Neural cell (in vitro differentiated cells): ENCODE results near the gene SQSTM1. TPM values are rescaled to one million over a fixed set of nuclear protein-coding genes. Genes with fewer than 3 reads are reported as not detected.

ENCODE experiments used
- H2AFZ ChIP-seq: fragments of 200-600, 300-800 bp; sonication (generic), shearing (Covaris generic); 2 replicates; pipeline ENCODE4 v1.6.0; 2014; ENCODE audit warnings: low read depth, mild to moderate bottlenecking, antibody characterized with exemption, low read length, moderate library complexity
- H3F3A ChIP-seq: fragments of 200-600 bp; shearing (Covaris generic); 2 replicates; pipeline ENCODE4 v1.6.1; 2016; ENCODE audit warnings: mild to moderate bottlenecking, moderate library complexity, mixed read lengths, antibody characterized with exemption, low read length; ENCODE audit not compliant: insufficient read depth, poor library complexity, severe bottlenecking
- H3K27ac ChIP-seq: fragments of 200-600, 300-800 bp; sonication (generic), shearing (Covaris generic); 2 replicates; pipeline ENCODE4 v1.5.1; 2014; ENCODE audit warnings: mild to moderate bottlenecking, low read length, moderate library complexity
- H3K27me3 ChIP-seq: fragments of 300-800, 200-600 bp; sonication (generic), shearing (Covaris generic); 2 replicates; pipeline ENCODE4 v1.6.0; 2014; ENCODE audit warnings: mild to moderate bottlenecking, low read depth, low read length, moderate library complexity; ENCODE audit not compliant: insufficient read depth
- H3K36me3 ChIP-seq: fragments of 300-800, 200-600 bp; sonication (generic), shearing (Covaris generic); 2 replicates; pipeline ENCODE4 v1.5.1; 2014; ENCODE audit warnings: mild to moderate bottlenecking, antibody characterized with exemption, low read length, moderate library complexity; ENCODE audit not compliant: insufficient read depth
- H3K4me2 ChIP-seq: fragments of 300-800, 200-600 bp; sonication (generic), shearing (Covaris generic); 2 replicates; pipeline ENCODE4 v1.6.0; 2014; ENCODE audit warnings: mild to moderate bottlenecking, low read length
- H3K4me3 ChIP-seq: fragments of 300-800, 200-600 bp; sonication (generic), shearing (Covaris generic); 2 replicates; pipeline ENCODE4 v1.5.1; 2014; ENCODE audit warnings: mild to moderate bottlenecking, low read length, moderate library complexity
- H3K79me2 ChIP-seq: fragments of 200-600 bp; shearing (Covaris generic); replicated peaks from 2 replicates; pipeline ENCODE4 v1.6.0; 2014; ENCODE audit warnings: mild to moderate bottlenecking, low read length, moderate library complexity; ENCODE audit not compliant: insufficient read depth
- H3K9ac ChIP-seq: fragments of 300-800, 200-600 bp; sonication (generic), shearing (Covaris generic); 2 replicates; pipeline ENCODE4 v1.6.1; 2016; ENCODE audit warnings: mild to moderate bottlenecking, low read length, mixed read lengths
- H3K9me2 ChIP-seq: fragments of 200-600 bp; shearing (Covaris generic); 2 replicates; pipeline ENCODE4 v1.6.1; 2016; ENCODE audit warnings: mild to moderate bottlenecking, low read length, mixed read lengths; ENCODE audit not compliant: insufficient read depth
- H3K9me3 ChIP-seq: fragments of 200-600, 300-800 bp; sonication (generic), shearing (Covaris generic); 2 replicates; pipeline ENCODE4 v1.6.1; 2016; ENCODE audit warnings: mild to moderate bottlenecking, mixed run types, low read length, moderate library complexity, mixed read lengths
- H4K20me1 ChIP-seq: fragments of 200-600 bp; shearing (Covaris generic); 2 replicates; pipeline ENCODE4 v1.6.1; 2016; ENCODE audit warnings: mild to moderate bottlenecking, mixed run types; ENCODE audit not compliant: insufficient read depth
- EP300 ChIP-seq: fragments of 450-650 bp; conservative IDR thresholded peaks from 2 replicates; pipeline ENCODE4 v1.6.1; 2014; ENCODE audit warnings: antibody characterized with exemption, mild to moderate bottlenecking, moderate library complexity; ENCODE audit not compliant: poor library complexity, severe bottlenecking
- EZH2 ChIP-seq: fragments of 200-600, 300-800 bp; shearing (Covaris generic), sonication (generic); IDR thresholded peaks from 2 replicates; pipeline ENCODE4 v1.6.1; 2014; ENCODE audit warnings: antibody characterized with exemption, low read length, borderline replicate concordance, mild to moderate bottlenecking; ENCODE audit not compliant: insufficient read depth, poor library complexity, severe bottlenecking
- MXI1 ChIP-seq: fragments of 450-650 bp; conservative IDR thresholded peaks from 2 replicates; pipeline ENCODE4 v1.6.1; 2014; ENCODE audit warnings: antibody characterized with exemption, mild to moderate bottlenecking; ENCODE audit not compliant: poor library complexity, severe bottlenecking
- POLR2AphosphoS5 ChIP-seq: IDR thresholded peaks from 2 replicates; pipeline ENCODE4 v1.6.1; 2012
- RAD21 ChIP-seq: fragments of 450-650 bp; conservative IDR thresholded peaks from 2 replicates; pipeline ENCODE4 v1.6.1; 2014; ENCODE audit warnings: antibody characterized with exemption, mild to moderate bottlenecking, moderate library complexity
- SMC3 ChIP-seq: fragments of 450-650 bp; conservative IDR thresholded peaks from 2 replicates; pipeline ENCODE4 v1.6.1; 2014; ENCODE audit warnings: antibody characterized with exemption, mild to moderate bottlenecking, moderate library complexity; ENCODE audit not compliant: poor library complexity
- TAF1 ChIP-seq: IDR thresholded peaks from 2 replicates; pipeline ENCODE4 v1.6.1; 2012; ENCODE audit warnings: low read depth
- polyA plus RNA-seq: library from polyadenylated mRNA; depleted of rRNA; stranded (reverse); fragments of >200 nt; gene quantifications from 2 replicates; pipeline ENCODE4 v1.2.3, GENCODE V29; 2014
- TF ChIP-seq, protein P1 (sequence below): fragments of 450-650 bp; IDR thresholded peaks from 2 replicates; pipeline ENCODE4 v1.5.1; 2014; ENCODE audit warnings: antibody characterized with exemption, mild to moderate bottlenecking, moderate library complexity; ENCODE audit not compliant: poor library complexity, severe bottlenecking
- TF ChIP-seq, protein P2 (sequence below): IDR thresholded peaks from 2 replicates; pipeline ENCODE4 v1.6.1; 2012; ENCODE audit warnings: borderline replicate concordance

SQSTM1 gene
- polyA plus RNA-seq, 1 donor from 2014 or later = 64.5 TPM

DNA sequence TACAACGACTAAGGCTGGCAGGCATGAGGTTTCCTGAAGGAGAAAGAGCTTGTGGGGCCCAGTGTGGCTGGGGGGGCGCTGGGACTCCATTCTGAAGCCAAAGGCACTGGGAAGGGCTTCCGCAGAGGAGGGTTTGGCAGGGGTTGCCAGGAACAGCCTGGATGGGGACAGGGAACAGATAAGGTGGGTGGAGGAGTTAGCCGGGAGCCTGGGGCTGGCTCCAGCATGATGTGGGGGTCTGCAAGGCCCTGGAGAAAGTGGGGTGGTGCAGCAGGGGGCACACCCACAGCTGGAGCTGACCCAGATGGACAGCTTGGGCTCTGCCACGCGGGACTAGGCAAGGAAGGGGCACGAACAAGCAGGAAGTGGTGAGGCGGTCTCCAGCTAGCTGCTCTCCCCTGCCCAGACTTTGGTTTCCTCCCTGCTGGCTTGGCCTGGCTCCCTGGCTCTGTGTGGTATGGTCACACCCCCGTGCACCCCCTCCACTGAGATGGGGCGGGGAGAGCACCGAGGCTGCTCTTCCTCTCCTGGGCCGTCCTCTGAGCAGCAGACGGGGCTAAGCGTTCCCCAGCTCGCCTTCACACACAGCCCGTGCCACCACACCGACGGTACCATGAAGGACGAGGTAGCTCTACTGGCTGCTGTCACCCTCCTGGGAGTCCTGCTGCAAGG is 27.1 kb upstream of the SQSTM1 start, which contains the start of gene LTC4S:
Gene LTC4S, plus strand, starts transcription at position 519 of the 672 bp plus-strand sequence. Its CDS starts 95 bp downstream, at position 614.
- TF ChIP-seq POLR2AphosphoS5 (no peak), EP300 (no peak), TAF1 (no peak), MXI1 (no peak), SMC3 (no peak), RAD21 (no peak), EZH2 (no peak)
- TF ChIP-seq, protein P1, sequence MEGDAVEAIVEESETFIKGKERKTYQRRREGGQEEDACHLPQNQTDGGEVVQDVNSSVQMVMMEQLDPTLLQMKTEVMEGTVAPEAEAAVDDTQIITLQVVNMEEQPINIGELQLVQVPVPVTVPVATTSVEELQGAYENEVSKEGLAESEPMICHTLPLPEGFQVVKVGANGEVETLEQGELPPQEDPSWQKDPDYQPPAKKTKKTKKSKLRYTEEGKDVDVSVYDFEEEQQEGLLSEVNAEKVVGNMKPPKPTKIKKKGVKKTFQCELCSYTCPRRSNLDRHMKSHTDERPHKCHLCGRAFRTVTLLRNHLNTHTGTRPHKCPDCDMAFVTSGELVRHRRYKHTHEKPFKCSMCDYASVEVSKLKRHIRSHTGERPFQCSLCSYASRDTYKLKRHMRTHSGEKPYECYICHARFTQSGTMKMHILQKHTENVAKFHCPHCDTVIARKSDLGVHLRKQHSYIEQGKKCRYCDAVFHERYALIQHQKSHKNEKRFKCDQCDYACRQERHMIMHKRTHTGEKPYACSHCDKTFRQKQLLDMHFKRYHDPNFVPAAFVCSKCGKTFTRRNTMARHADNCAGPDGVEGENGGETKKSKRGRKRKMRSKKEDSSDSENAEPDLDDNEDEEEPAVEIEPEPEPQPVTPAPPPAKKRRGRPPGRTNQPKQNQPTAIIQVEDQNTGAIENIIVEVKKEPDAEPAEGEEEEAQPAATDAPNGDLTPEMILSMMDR = no peak
- TF ChIP-seq, protein P2, sequence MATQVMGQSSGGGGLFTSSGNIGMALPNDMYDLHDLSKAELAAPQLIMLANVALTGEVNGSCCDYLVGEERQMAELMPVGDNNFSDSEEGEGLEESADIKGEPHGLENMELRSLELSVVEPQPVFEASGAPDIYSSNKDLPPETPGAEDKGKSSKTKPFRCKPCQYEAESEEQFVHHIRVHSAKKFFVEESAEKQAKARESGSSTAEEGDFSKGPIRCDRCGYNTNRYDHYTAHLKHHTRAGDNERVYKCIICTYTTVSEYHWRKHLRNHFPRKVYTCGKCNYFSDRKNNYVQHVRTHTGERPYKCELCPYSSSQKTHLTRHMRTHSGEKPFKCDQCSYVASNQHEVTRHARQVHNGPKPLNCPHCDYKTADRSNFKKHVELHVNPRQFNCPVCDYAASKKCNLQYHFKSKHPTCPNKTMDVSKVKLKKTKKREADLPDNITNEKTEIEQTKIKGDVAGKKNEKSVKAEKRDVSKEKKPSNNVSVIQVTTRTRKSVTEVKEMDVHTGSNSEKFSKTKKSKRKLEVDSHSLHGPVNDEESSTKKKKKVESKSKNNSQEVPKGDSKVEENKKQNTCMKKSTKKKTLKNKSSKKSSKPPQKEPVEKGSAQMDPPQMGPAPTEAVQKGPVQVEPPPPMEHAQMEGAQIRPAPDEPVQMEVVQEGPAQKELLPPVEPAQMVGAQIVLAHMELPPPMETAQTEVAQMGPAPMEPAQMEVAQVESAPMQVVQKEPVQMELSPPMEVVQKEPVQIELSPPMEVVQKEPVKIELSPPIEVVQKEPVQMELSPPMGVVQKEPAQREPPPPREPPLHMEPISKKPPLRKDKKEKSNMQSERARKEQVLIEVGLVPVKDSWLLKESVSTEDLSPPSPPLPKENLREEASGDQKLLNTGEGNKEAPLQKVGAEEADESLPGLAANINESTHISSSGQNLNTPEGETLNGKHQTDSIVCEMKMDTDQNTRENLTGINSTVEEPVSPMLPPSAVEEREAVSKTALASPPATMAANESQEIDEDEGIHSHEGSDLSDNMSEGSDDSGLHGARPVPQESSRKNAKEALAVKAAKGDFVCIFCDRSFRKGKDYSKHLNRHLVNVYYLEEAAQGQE = no peak
- H3K9me2 ChIP-seq = no peaks in the 10 kb centered on the region
- H3K27ac ChIP-seq = no peak within 1 kb of the TSS
- no peak within 1 kb of the TSS for H2AFZ ChIP-seq
- no peaks in the 10 kb centered on the region for H3K27me3 ChIP-seq
- H3K9ac ChIP-seq = no peak within 1 kb of the TSS
- no peaks in the 10 kb centered on the region for H3K79me2 ChIP-seq
- no peaks in the 10 kb centered on the region for H3K9me3 ChIP-seq
- no peaks in the 10 kb centered on the region for H3K36me3 ChIP-seq
- H4K20me1 ChIP-seq = no peaks in the 10 kb centered on the region
- H3K4me3 ChIP-seq = no peak within 1 kb of the TSS
- H3K4me2 ChIP-seq = no peak within 1 kb of the TSS
- no peaks in the 10 kb centered on the region for H3F3A ChIP-seq

GRCh38 chr5:179794171-179794570 is 26.5 kb upstream of the SQSTM1 start:
- Histone ChIP-seq H3K79me2 (no peaks in the 10 kb centered on the region), H3K27me3 (no peaks in the 10 kb centered on the region), H3F3A (no peaks in the 10 kb centered on the region), H3K9me2 (no peaks in the 10 kb centered on the region), H3K4me2 (no peak overlapping the region), H3K4me3 (no peak overlapping the region), H3K9ac (no peak overlapping the region), H2AFZ (no peak overlapping the region), H3K27ac (no peak overlapping the region), H4K20me1 (no peaks in the 10 kb centered on the region), H3K36me3 (no peaks in the 10 kb centered on the region), H3K9me3 (no peaks in the 10 kb centered on the region)
- TF ChIP-seq, protein P1 = no peak
- TF ChIP-seq RAD21 (no peak), SMC3 (no peak), POLR2AphosphoS5 (no peak), EZH2 (no peak), MXI1 (no peak), TAF1 (no peak), EP300 (no peak)
- TF ChIP-seq, protein P2 = no peak
